HG02884 (cell line): Measurements from ENCODE around the gene CRPPA.
"Not testable (repeated sequence)": the region's sequence is repeated elsewhere in the genome, so short reads cannot be mapped to it uniquely, and the experiment has no call there.

Experiments used
- ATAC-seq: cut with Tn5 transposase; IDR thresholded peaks from one replicate; pipeline ENCODE4 v1.9.1; 2021; ENCODE audit warnings: mild to moderate bottlenecking, moderate library complexity; ENCODE audit not compliant: unreplicated experiment

Gene CRPPA

DNA sequence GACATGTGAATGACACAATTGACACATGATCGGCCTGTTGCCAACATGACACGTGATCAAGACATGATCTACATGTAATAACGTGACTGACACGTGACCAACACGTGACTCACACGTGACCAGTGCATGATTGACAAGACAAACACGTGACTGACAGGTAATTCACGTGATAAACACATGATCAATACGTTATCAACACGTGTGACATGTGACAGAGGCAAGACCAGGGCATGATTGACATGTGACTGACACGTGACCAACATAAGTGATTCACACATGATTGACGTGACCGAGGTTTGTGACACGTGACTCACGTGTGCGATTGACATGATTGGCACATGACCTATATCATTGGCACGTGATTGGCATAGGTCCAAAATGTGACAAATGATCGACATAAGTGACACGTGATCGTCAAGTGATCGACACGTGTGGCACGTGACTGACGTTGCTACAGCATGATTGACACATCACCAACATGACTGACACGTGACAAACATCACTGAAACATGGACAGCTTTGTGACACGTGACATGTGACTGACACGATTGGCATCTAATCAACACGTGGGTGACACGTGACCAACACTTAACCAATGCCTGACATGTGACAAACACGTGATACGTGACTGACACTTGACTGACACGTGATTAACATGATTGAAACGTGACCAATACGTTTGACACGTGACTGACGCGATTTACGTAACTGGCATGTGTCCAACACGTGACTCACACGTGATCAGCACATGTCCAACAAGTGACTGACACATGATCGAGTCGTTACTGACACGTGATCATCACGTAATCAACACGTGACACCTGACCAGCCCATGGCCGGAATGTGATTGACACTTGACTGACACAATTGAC, 23.0 kb downstream of the CRPPA start:
- ATAC-seq = no peak

DNA sequence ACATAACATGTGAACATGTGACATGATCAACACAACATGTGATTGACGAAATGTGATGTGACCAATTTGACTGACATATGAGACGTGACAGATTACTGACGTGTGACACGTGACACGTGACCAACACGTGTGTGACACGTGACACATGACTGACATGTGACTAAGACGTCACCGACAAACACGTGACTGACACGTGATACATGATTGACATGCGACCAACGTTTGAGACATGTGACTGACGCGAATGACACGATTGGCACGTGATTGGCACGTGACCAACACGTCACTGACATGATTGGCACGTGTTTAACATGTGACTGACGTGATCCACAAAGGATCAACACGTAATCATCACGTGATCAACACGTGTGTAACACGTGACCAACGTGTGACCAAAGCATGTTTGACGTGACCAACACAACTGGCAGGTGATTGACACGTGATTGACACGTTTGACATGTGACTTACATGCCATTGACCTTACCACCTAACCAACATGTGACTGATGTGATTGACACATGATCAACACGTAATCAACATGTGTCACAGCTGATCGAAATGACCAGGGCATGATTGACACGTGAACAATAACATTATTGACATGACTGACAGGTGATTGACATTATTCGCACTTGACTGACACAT, 23.7 kb downstream of the CRPPA start:
- no peak for ATAC-seq

DNA sequence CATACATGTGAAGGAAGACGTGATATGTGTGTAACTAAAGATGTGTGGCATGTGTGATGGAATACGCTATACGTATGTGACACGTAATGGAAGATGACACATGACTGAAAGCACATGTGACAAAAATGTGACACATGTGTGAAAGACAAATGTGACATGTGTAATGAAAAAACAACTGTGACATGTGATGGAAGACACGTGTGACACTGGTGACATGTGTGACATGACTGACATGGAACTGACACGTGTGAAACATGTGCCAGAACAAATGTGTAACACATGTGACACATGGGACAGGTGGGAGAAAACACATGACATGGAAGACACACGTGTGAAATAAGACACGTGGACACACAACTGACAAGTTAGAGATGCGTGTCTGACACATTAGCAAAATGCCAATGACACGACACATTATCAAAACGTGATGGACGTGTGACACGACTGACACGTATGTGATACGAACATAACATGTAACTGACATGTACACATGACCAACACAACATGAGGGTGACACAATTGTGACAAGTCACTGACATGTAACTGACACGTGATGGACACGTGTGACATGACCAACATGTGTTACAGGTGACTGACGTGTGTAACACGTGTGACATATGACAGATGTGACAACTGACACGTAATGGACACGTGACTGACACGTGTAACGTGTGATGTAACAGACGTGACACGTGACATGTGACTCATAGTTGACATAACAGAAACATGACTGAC, 24.4 kb downstream of the CRPPA start:
- ATAC-seq = no peak

DNA sequence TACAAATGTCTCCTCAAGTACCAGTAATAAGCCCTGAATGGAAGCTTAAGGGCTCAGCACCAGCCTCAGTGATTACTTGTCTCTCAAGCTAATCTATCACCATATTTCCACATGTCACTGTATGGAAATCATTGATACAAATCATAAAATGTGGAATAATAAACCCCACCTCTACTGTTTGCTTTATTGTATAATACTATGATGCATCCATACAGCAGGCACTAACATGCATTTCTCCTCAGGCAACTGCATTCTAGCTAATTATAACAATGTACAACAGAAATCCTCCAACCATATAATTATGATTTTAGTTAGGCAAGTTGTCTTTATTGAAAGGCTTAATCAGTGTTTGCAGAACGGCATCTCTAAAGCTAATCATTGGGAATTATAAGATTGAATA, 26.2 kb downstream of the CRPPA start:
- no peak for ATAC-seq

DNA sequence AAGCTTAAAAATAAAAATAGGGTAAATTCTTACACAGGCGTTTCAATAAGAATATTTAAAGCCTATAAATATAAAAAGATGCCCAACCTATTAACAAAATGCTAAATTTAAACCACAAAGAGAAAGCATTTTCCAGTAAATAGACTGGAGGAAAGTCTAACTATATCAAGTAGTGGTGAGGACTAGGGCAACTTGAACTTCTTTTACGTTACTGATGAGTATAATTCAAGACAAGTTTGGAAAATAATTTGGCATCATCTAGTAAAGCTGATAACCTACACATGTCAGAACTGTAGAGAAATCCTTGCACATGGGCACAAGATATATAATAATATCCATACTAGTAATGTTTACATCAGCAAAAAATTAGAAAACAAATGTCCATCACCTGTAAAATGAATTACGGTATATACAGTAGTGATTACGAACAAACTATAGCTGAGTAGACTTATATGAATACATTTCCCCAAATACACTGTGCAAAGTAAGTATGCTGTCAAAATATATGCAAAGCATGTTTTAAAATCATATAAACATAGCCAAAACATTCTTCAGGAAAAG, 27.4 kb downstream of the CRPPA start:
- no peak for ATAC-seq

DNA sequence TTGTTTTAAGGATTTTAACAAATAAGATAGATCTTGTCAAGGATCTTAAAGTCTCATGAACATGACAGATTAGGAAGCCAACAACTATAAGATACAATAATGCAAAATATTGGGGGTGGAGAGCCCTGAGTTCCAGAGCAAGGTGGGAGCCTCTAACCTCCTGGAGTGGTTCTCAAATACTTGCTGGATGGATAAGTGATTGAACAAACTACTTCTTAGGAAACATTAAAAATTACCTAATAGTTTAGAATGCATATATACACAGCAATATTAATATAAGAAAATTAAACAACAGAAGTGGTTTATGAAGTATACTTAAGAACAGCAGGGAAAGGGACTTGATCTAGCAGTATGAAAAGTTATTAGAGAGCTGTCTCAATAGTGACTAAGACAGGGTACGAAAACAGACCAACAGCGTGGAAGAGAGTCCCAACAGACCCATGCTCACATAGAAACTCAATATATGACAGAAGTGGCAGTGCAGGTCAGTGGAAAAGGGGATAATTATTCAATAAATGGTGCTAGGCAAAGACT, 28.3 kb downstream of the CRPPA start:
- ATAC-seq = no peak

DNA sequence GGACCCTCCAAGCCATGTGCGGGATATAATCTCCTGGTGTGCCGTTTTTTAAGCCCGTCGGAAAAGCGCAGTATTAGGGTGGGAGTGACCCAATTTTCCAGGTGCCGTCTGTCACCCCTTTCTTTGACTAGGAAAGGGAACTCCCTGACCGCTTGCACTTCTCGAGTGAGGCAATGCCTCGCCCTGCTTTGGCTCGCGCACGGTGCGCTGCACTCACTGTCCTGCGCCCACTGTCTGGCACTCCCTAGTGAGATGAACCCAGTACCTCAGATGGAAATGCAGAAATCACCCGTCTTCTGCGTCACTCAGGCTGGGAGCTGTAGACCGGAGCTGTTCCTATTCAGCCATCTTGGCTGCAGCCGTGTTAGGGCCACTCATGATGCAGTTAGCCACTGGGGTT, 37.6 kb downstream of the CRPPA start:
- ATAC-seq = not testable (repeated sequence)

DNA sequence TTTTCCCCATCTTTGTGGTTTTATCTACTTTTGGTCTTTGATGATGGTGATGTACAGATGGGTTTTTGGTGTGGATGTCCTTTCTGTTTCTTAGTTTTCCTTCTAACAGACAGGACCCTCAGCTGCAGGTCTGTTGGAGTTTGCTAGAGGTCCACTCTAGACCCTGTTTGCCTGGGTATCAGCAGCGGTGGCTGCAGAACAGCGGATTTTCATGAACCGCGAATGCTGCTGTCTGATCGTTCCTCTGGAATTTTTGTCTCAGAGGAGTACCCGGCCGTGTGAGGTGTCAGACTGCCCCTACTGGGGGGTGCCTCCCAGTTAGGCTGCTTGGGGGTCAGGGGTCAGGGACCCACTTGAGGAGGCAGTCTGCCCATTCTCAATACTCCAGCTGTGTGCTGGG, 38.2 kb downstream of the CRPPA start:
- ATAC-seq = not testable (repeated sequence)
